CD8-positive, alpha-beta memory T cell (primary cell): ENCODE measurements around the gene DSCAM. TPM values are rescaled to one million over a fixed set of nuclear protein-coding genes. Genes with fewer than 3 reads are reported as not detected.

Experiments used
- CTCF ChIA-PET: fragments of 350-600 bp; sonication (Branson Sonifier 250); formaldehyde crosslinking; loops from one replicate; lab custom pipeline; 2021; ENCODE audit warnings: antibody characterized with exemption; lab: Charles Lee
- POLR2A ChIA-PET: fragments of 350-600 bp; sonication (Branson Sonifier 250); formaldehyde crosslinking; loops from one replicate; lab custom pipeline; 2021; ENCODE audit warnings: antibody characterized with exemption; lab: Charles Lee
- DNase-seq, 5 donors: peaks; one replicate each; pipeline versions ENCODE4 v3.0.0 to v3.0.0-alpha.2; 2020 to 2022; ENCODE audit warnings: mixed read lengths in 1 of 5
- H3K27ac ChIP-seq: one replicate; pipeline ENCODE4 v1.7.0; 2013; ENCODE audit warnings: low read depth, mild to moderate bottlenecking, low read length, moderate library complexity
- H3K27me3 ChIP-seq: 2 replicates; pipeline ENCODE4 v1.7.0; 2013; ENCODE audit warnings: low read length, mild to moderate bottlenecking; ENCODE audit not compliant: insufficient read depth, poor library complexity, severe bottlenecking
- H3K36me3 ChIP-seq: 2 replicates; pipeline ENCODE4 v1.7.0; 2013; ENCODE audit warnings: mild to moderate bottlenecking, low read length, moderate library complexity; ENCODE audit not compliant: insufficient read depth
- H3K4me1 ChIP-seq: 2 replicates; pipeline ENCODE4 v1.7.0; 2013; ENCODE audit warnings: mild to moderate bottlenecking, low read length, moderate library complexity; ENCODE audit not compliant: insufficient read depth
- H3K4me3 ChIP-seq: 2 replicates; pipeline ENCODE4 v1.7.0; 2013; ENCODE audit warnings: mild to moderate bottlenecking, low read length
- H3K9me3 ChIP-seq: 2 replicates; pipeline ENCODE4 v1.7.0; 2013; ENCODE audit warnings: mild to moderate bottlenecking, low read length
- H3K27ac Mint-ChIP-seq, 8 donors: one replicate each; pipeline ENCODE4 v1.8.0; 2020 to 2021; ENCODE audit warnings: mixed read lengths in 8 of 8, mild to moderate bottlenecking in 6 of 8, inconsistent platforms in 3 of 8, moderate library complexity in 3 of 8
- H3K27me3 Mint-ChIP-seq, 2 donors: one replicate each; pipeline ENCODE4 v1.8.0; 2020 to 2021; ENCODE audit warnings: mixed read lengths in 2 of 2, mild to moderate bottlenecking in 1 of 2, moderate library complexity in 1 of 2
- H3K36me3 Mint-ChIP-seq, 3 donors: one replicate each; pipeline ENCODE4 v1.8.0; 2020 to 2021; ENCODE audit warnings: mixed read lengths in 3 of 3, inconsistent platforms in 1 of 3, mild to moderate bottlenecking in 1 of 3
- H3K4me1 Mint-ChIP-seq, 3 donors: one replicate each; pipeline ENCODE4 v1.8.0; 2020 to 2021; ENCODE audit warnings: mixed read lengths in 3 of 3, inconsistent platforms in 1 of 3, mild to moderate bottlenecking in 1 of 3
- H3K4me3 Mint-ChIP-seq, 7 donors: one replicate each; pipeline ENCODE4 v1.8.0; 2020 to 2021; ENCODE audit warnings: mixed read lengths in 7 of 7, mild to moderate bottlenecking in 6 of 7, moderate library complexity in 4 of 7, inconsistent platforms in 2 of 7
- H3K9me3 Mint-ChIP-seq, 5 donors: one replicate each; pipeline ENCODE4 v1.8.0; 2020 to 2022; ENCODE audit warnings: mixed read lengths in 5 of 5, mild to moderate bottlenecking in 3 of 5, moderate library complexity in 2 of 5, inconsistent platforms in 1 of 5
- polyA plus RNA-seq: library from polyadenylated mRNA; unstranded; fragments of 300-500 nt; fragmentation: Illumina TruSeq; gene quantifications from one replicate; pipeline ENCODE4 v1.2.3, GENCODE V29; 2021
- total RNA-seq, 2 experiments: library from RNA; stranded (reverse); gene quantifications; one replicate each; pipeline ENCODE4 v1.2.3, GENCODE V29; 2021

Gene DSCAM
- total and polyA plus RNA-seq, 3 experiments from 2014 or later, result not detected

DNA sequence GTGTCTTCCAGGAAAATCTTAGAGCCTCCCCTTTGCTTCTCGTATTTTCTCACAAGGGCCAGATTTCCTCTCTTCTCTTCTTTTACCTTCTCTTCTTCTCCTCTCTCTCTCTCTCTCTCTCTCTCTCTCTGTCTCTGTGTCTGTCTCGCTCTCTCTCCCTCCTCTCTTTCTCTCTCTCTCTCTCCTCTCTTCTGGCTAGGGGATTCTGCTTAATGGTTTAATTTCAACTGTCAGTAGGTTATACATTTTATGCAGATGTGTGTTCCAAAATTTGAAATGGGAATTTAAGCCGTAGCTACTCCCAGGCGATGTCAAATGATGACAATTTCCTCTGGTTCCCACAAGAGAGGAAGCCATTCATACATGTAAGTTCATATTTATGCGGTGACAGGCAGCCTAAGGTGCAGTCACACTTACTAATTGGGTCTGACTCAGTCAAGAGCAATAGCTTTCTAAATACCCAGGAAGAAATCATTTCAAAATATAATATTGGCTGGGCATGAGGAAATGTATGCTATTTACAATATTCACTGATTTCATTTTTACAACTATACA is 1.4 kb downstream of the DSCAM start:
- Histone ChIP-seq H3K4me3 (no peak overlapping the region), H3K36me3 (no peaks in the 10 kb centered on the region), H3K4me1 (no peaks in the 10 kb centered on the region), H3K27ac (no peak overlapping the region), H3K9me3 (no peaks in the 10 kb centered on the region), H3K27me3 (no peaks in the 10 kb centered on the region)
- peaks cover 12 to 30% of the 10 kb centered on the region in 2 donors for H3K27me3 Mint-ChIP-seq
- ChIA-PET CTCF (no interaction called here), POLR2A (no interaction called here)
- peaks cover 0 to 11% (median 5%) of the 10 kb centered on the region in 5 donors for H3K9me3 Mint-ChIP-seq
- H3K36me3 Mint-ChIP-seq, result peaks cover 0 to 1% (median 0%) of the 10 kb centered on the region in 3 donors
- H3K4me3 Mint-ChIP-seq, result no peak overlapping the region
- peaks cover 0 to 5% (median 4%) of the 10 kb centered on the region in 3 donors for H3K4me1 Mint-ChIP-seq
- H3K27ac Mint-ChIP-seq, result peak overlapping the region in 1 of 8 donors; percentile 86
- no peak for DNase-seq

GRCh38 chr21:40844935-40845334 is 2.0 kb downstream of the DSCAM start:
- H3K9me3 Mint-ChIP-seq, result peaks cover 0 to 13% (median 5%) of the 10 kb centered on the region in 5 donors
- H3K4me3 Mint-ChIP-seq, result no peak overlapping the region
- Histone ChIP-seq H3K27ac (no peak overlapping the region), H3K27me3 (no peaks in the 10 kb centered on the region), H3K4me1 (no peaks in the 10 kb centered on the region), H3K9me3 (no peaks in the 10 kb centered on the region), H3K36me3 (no peaks in the 10 kb centered on the region), H3K4me3 (no peak overlapping the region)
- ChIA-PET CTCF (no interaction called here), POLR2A (no interaction called here)
- no peak overlapping the region for H3K27ac Mint-ChIP-seq
- DNase-seq, result no peak
- peaks cover 12 to 30% of the 10 kb centered on the region in 2 donors for H3K27me3 Mint-ChIP-seq
- peaks cover 0 to 1% (median 0%) of the 10 kb centered on the region in 3 donors for H3K36me3 Mint-ChIP-seq
- H3K4me1 Mint-ChIP-seq, result peaks cover 0 to 5% (median 4%) of the 10 kb centered on the region in 3 donors

DNA sequence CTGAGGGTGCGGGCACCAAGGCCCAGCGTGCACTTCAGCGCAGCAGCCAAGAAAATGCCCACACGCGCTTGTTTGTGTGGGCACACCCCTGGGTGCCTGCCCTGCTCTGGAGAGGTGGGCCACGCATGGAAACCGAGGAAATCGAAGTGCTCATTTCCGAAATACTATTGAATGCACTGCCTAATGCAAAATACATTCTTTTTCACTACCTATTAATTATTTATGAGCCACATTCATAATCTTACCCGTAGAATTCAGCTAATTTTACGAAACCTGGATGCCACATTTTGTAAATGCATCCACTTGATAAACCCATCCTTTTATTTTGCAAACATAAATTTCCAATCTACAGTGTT is 4.8 kb downstream of the DSCAM start:
- no peak overlapping the region for H3K4me3 Mint-ChIP-seq
- Histone ChIP-seq H3K4me3 (no peak overlapping the region), H3K27ac (no peak overlapping the region), H3K4me1 (no peaks in the 10 kb centered on the region), H3K9me3 (no peaks in the 10 kb centered on the region), H3K27me3 (no peaks in the 10 kb centered on the region), H3K36me3 (no peaks in the 10 kb centered on the region)
- H3K9me3 Mint-ChIP-seq, result peaks cover 0 to 8% (median 2%) of the 10 kb centered on the region in 5 donors
- H3K27ac Mint-ChIP-seq, result no peak overlapping the region
- H3K36me3 Mint-ChIP-seq, result peaks cover 0 to 1% (median 0%) of the 10 kb centered on the region in 3 donors
- no peak for DNase-seq
- peaks cover 0 to under 1% (median 0%) of the 10 kb centered on the region in 3 donors for H3K4me1 Mint-ChIP-seq
- peaks cover 9 to 21% of the 10 kb centered on the region in 2 donors for H3K27me3 Mint-ChIP-seq
- CTCF ChIA-PET, result no interaction called here
- POLR2A ChIA-PET, result no interaction called here

DNA sequence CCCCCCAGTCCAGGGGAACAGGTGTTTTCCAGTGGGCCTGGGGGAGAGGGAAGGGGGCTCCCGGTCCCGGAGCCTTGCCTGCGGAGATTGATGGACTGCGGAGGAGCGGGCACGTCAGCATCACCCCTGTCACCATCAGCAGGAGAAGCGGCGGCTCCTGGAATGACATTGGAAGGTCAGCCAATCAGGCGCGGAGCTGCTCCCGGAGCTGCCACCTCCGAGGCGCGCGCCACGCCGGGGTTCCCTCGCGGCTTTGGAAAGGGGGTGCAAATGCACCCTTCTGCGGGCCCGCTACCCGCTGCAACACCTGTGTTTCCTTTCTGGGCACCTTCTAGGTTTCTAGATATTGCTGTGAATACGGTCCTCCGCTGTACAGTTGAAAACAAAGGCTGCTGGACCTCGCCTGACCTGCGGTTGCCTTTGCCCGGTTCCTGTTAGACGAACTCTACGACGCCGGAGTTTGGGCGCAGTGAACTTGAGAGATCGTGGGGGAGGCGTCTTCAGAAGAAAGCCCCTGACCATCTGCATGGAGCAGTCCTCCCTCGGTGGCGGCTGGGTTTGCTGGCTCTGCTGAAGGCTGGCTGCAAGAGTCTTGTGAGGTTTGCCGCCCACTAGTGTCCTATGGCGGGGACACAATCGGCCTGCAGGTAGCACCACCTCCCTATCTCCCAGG is 5.3 kb downstream of the DSCAM start:
- peaks cover 6 to 19% of the 10 kb centered on the region in 2 donors for H3K27me3 Mint-ChIP-seq
- no peaks in the 10 kb centered on the region for H3K36me3 ChIP-seq
- no peak for DNase-seq
- H3K4me1 Mint-ChIP-seq, result no peaks in the 10 kb centered on the region
- no peak overlapping the region for H3K27ac Mint-ChIP-seq
- H3K36me3 Mint-ChIP-seq, result peaks cover 0 to 1% (median 0%) of the 10 kb centered on the region in 3 donors
- no peak overlapping the region for H3K4me3 ChIP-seq
- CTCF ChIA-PET, result no interaction called here
- POLR2A ChIA-PET, result no interaction called here
- no peaks in the 10 kb centered on the region for H3K27me3 ChIP-seq
- H3K4me3 Mint-ChIP-seq, result no peak overlapping the region
- H3K9me3 Mint-ChIP-seq, result peaks cover 0 to 8% (median 3%) of the 10 kb centered on the region in 5 donors
- H3K9me3 ChIP-seq, result no peaks in the 10 kb centered on the region
- H3K4me1 ChIP-seq, result no peaks in the 10 kb centered on the region
- no peak overlapping the region for H3K27ac ChIP-seq

DNA sequence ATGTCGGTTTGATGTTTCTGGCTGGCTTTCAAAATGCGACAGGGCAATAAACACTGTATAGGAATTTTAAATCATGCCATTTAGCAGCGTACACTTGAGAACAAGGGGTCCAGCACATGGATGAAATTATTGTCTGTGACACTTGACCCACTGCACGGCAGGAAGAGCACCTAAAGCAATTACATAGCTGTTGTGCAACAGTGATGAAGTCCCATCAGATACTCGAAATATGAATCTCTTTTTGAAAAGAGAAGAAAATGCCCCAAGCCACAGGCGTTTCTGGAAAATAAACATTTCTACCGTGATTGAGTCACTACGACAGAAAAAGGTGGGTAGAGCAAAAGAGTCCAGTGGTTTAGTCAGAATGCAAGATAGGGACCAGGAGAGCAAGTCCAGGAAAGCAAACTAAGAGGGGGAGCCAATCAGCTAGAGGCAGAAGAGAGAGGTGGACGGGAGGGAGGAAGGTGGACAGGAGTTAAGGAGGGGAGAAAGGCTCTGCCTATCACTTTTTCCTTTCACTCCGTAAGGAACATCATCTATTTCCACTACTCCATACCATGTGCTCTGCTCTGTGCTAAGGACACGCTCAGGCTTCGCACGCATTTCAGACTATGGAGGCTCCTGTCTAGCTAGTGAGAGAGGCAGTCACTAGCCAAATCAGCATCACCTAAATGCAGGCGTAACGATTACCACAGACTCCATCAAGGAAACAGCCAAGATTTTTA is 6.4 kb downstream of the DSCAM start:
- Mint-ChIP-seq H3K9me3 (peaks cover 0 to 8% (median 3%) of the 10 kb centered on the region in 5 donors), H3K27me3 (peaks cover 8 to 13% of the 10 kb centered on the region in 2 donors), H3K27ac (no peak overlapping the region), H3K4me3 (no peak overlapping the region), H3K4me1 (no peaks in the 10 kb centered on the region), H3K36me3 (peaks cover 0 to 1% (median 0%) of the 10 kb centered on the region in 3 donors)
- Histone ChIP-seq H3K9me3 (no peaks in the 10 kb centered on the region), H3K27me3 (no peaks in the 10 kb centered on the region), H3K4me1 (no peaks in the 10 kb centered on the region), H3K27ac (no peak overlapping the region), H3K4me3 (no peak overlapping the region), H3K36me3 (no peaks in the 10 kb centered on the region)
- POLR2A ChIA-PET, result no interaction called here
- CTCF ChIA-PET, result no interaction called here
- no peak for DNase-seq

- no peak overlapping the region for H3K27ac ChIP-seq
- no peaks in the 10 kb centered on the region for H3K36me3 ChIP-seq
- no peaks in the 10 kb centered on the region for H3K4me1 Mint-ChIP-seq
- peaks cover 2 to 5% (median 4%) of the 10 kb centered on the region in 5 donors for H3K9me3 Mint-ChIP-seq
- H3K27ac Mint-ChIP-seq, result no peak overlapping the region
- peaks cover 3 to 5% of the 10 kb centered on the region in 2 donors for H3K27me3 Mint-ChIP-seq
- H3K4me3 ChIP-seq, result no peak overlapping the region
- no peaks in the 10 kb centered on the region for H3K36me3 Mint-ChIP-seq
- DNase-seq, result no peak
- POLR2A ChIA-PET, result no interaction called here
- no peak overlapping the region for H3K4me3 Mint-ChIP-seq
- H3K9me3 ChIP-seq, result no peaks in the 10 kb centered on the region
- H3K4me1 ChIP-seq, result no peaks in the 10 kb centered on the region
- no peaks in the 10 kb centered on the region for H3K27me3 ChIP-seq
- CTCF ChIA-PET, result no interaction called here
Observed at GRCh38 chr21:40839521-40839920, 7.4 kb downstream of the DSCAM start.

DNA sequence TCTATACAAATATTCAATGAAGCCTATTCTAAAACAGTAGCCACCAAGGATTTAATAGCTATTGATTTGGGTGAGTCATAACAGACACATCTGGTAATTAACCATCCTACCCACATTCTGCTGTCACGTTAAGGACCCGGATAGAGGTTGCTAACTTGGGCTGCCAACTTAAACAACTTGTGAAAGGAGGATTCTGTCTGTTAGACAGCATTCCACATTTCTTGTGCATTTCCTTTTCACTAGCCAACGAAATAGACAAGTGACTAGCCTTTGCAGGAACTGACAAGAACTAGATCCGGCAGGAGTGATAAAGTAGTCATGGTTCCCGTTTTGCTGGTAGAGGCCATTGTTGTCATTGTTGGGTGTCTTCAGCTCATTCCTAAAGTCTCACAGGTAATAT is 9.5 kb downstream of the DSCAM start:
- DNase-seq, result no peak
- Histone ChIP-seq H3K27me3 (no peaks in the 10 kb centered on the region), H3K27ac (no peak overlapping the region), H3K4me1 (no peaks in the 10 kb centered on the region), H3K9me3 (no peaks in the 10 kb centered on the region), H3K4me3 (no peak overlapping the region), H3K36me3 (no peaks in the 10 kb centered on the region)
- Mint-ChIP-seq H3K27me3 (peaks cover 2 to 5% of the 10 kb centered on the region in 2 donors), H3K36me3 (no peaks in the 10 kb centered on the region), H3K4me1 (no peaks in the 10 kb centered on the region), H3K27ac (no peak overlapping the region), H3K4me3 (no peak overlapping the region), H3K9me3 (peaks cover 3 to 7% (median 5%) of the 10 kb centered on the region in 5 donors)
- POLR2A ChIA-PET, result no interaction called here
- CTCF ChIA-PET, result no interaction called here

DNA sequence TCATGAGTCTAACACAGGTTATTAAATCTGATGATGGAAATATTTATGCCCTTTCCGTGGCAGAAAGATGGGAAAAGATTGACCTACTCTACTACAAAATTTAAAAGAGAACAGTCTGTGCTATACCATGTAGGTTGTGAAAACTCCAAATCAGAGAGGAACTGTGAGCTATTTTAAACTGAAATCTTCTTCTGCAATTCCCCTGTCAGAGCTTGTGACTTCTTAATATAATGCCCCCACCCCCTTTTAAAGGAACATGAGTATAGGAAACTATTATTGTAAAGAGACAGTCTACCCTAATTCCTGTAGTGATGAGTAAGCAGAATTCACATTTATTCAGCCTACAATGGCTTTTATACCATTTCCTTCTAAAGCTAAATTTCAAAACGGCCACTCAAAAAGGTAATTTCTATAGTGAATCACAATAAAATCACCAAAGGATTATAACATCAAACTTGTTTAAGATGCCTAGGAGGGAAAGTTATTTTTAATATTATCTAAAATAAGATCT is 11.7 kb downstream of the DSCAM start:
- H3K36me3 ChIP-seq, result no peaks in the 10 kb centered on the region
- Mint-ChIP-seq H3K4me3 (no peak overlapping the region), H3K36me3 (no peaks in the 10 kb centered on the region), H3K27ac (no peak overlapping the region), H3K27me3 (peaks cover 0 to 1% of the 10 kb centered on the region in 2 donors), H3K4me1 (no peaks in the 10 kb centered on the region), H3K9me3 (peaks cover 1 to 7% (median 5%) of the 10 kb centered on the region in 5 donors)
- H3K27ac ChIP-seq, result no peak overlapping the region
- ChIA-PET POLR2A (no interaction called here), CTCF (no interaction called here)
- H3K4me3 ChIP-seq, result no peak overlapping the region
- no peak for DNase-seq
- H3K9me3 ChIP-seq, result no peaks in the 10 kb centered on the region
- no peaks in the 10 kb centered on the region for H3K4me1 ChIP-seq
- H3K27me3 ChIP-seq, result no peaks in the 10 kb centered on the region
